GM18511 (cell line): Measurements from ENCODE around the gene AGAP5.
"Not testable (repeated sequence)": the region's sequence is repeated elsewhere in the genome, so short reads cannot be mapped to it uniquely, and the experiment has no call there.

Experiments
- ATAC-seq: cut with Tn5 transposase; IDR thresholded peaks from one replicate; pipeline ENCODE4 v1.9.1; 2021; ENCODE audit warnings: mild to moderate bottlenecking, moderate library complexity; ENCODE audit not compliant: unreplicated experiment

AGAP5 gene

GRCh38 chr10:73697675-73698159 lies at the start of gene AGAP5:
TSS of gene AGAP5 (minus strand) at chr10:73698109. CDS start at chr10:73697755, 354 bp downstream.
- ATAC-seq: not testable (repeated sequence)

GRCh38 chr10:73746721-73747120 lies 48.8 kb upstream of the AGAP5 start:
- ATAC-seq: no peak

GRCh38 chr10:73744664-73744975 lies 46.7 kb upstream of the AGAP5 start:
- ATAC-seq: peak; percentile 34

GRCh38 chr10:73743905-73744663 lies 46.2 kb upstream of the AGAP5 start, which contains the start of gene SEC24C:
TSS of gene SEC24C (plus strand) at chr10:73744372. CDS start at chr10:73746833, 2,461 bp downstream.
- ATAC-seq: peak; percentile 94

- ATAC-seq: no peak
Observed at GRCh38 chr10:73743327-73743904, 45.5 kb upstream of the AGAP5 start.

- ATAC-seq: no peak
Observed at GRCh38 chr10:73742454-73742734, 44.5 kb upstream of the AGAP5 start.

GRCh38 chr10:73740501-73741254 lies 42.8 kb upstream of the AGAP5 start:
- ATAC-seq: not testable (repeated sequence)

GRCh38 chr10:73734796-73735305 lies 36.9 kb upstream of the AGAP5 start:
- no peak for ATAC-seq

- no peak for ATAC-seq
Observed at GRCh38 chr10:73734028-73734720, 36.3 kb upstream of the AGAP5 start.

- no peak for ATAC-seq
Observed at GRCh38 chr10:73732931-73733623, 35.2 kb upstream of the AGAP5 start.

GRCh38 chr10:73732426-73732825 lies 34.5 kb upstream of the AGAP5 start:
- no peak for ATAC-seq

GRCh38 chr10:73731588-73732375 lies 33.9 kb upstream of the AGAP5 start:
- ATAC-seq: no peak

GRCh38 chr10:73730153-73730906 lies 32.4 kb upstream of the AGAP5 start:
- ATAC-seq: peak; percentile 92

- not testable (repeated sequence) for ATAC-seq
Observed at GRCh38 chr10:73729781-73730152, 31.9 kb upstream of the AGAP5 start.

- no peak for ATAC-seq
Observed at GRCh38 chr10:73723516-73723915, 25.6 kb upstream of the AGAP5 start.

GRCh38 chr10:73720561-73720960 lies 22.7 kb upstream of the AGAP5 start:
- ATAC-seq: not testable (repeated sequence)

- no peak for ATAC-seq
Observed at GRCh38 chr10:73717556-73717955, 19.6 kb upstream of the AGAP5 start.

GRCh38 chr10:73716251-73716650 lies 18.3 kb upstream of the AGAP5 start:
- ATAC-seq: no peak
